Fibroblast of skin of left quadriceps (primary cell): Measurements from ENCODE around the gene ABHD16B.
"Not testable (repeated sequence)": the region's sequence is repeated elsewhere in the genome, so short reads cannot be mapped to it uniquely, and the experiment has no call there.

Source experiments
- DNase-seq, 2 experiments: peaks; one replicate each; pipeline ENCODE4 v3.0.0-alpha.2; 2013; ENCODE audit warnings: low read depth in 2 of 2

The ABHD16B gene

GRCh38 chr20:63854766-63855362 lies 6.4 kb upstream of the ABHD16B start:
- DNase-seq = no peak

- no peak for DNase-seq
Measured at GRCh38 chr20:63855363-63856097, 5.8 kb upstream of the ABHD16B start.

GRCh38 chr20:63856098-63856511 lies 5.2 kb upstream of the ABHD16B start:
- DNase-seq = no peak

- DNase-seq = no peak
Measured at GRCh38 chr20:63857764-63858392, 3.4 kb upstream of the ABHD16B start.

- DNase-seq = no peak
Measured at GRCh38 chr20:63858393-63859165, 2.7 kb upstream of the ABHD16B start.

GRCh38 chr20:63859166-63859699 lies 2.1 kb upstream of the ABHD16B start:
- no peak for DNase-seq

GRCh38 chr20:63860325-63861051 lies 810 bp upstream of the ABHD16B start:
- DNase-seq = no peak

GRCh38 chr20:63861981-63862901 lies 943 bp downstream of the ABHD16B start:
- DNase-seq = no peak

- no peak for DNase-seq
Measured at GRCh38 chr20:63863021-63863797, 1.9 kb downstream of the ABHD16B start.

GRCh38 chr20:63863798-63864544 lies 2.7 kb downstream of the ABHD16B start:
- peak; percentile 28 to 31 for DNase-seq

- no peak for DNase-seq
Measured at GRCh38 chr20:63864545-63864977, 3.3 kb downstream of the ABHD16B start.

- DNase-seq = peak; percentile 93 to 94
Measured at GRCh38 chr20:63864978-63865640, 3.8 kb downstream of the ABHD16B start, which contains the start of gene TPD52L2. TSS of gene TPD52L2 (plus strand) at chr20:63865270. CDS start at chr20:63865366, 96 bp downstream.

- DNase-seq = not testable (repeated sequence)
Measured at GRCh38 chr20:63867042-63867441, 5.7 kb downstream of the ABHD16B start.

GRCh38 chr20:63868264-63868663 lies 7.0 kb downstream of the ABHD16B start:
- DNase-seq = no peak

GRCh38 chr20:63873477-63873971 lies 12.2 kb downstream of the ABHD16B start:
- no peak for DNase-seq

- not testable (repeated sequence) for DNase-seq
Measured at GRCh38 chr20:63874241-63874640, 12.9 kb downstream of the ABHD16B start.

- no peak for DNase-seq
Measured at GRCh38 chr20:63876489-63877036, 15.3 kb downstream of the ABHD16B start.
